SJSA1 (cell line): Measurements from ENCODE around the gene ATOH8. TPM values are rescaled to one million over a fixed set of nuclear protein-coding genes. Genes with fewer than 3 reads are reported as not detected.

Experiments used
- DNase-seq, 2 experiments: peaks; one replicate each; pipeline ENCODE4 v3.0.0-alpha.2; 2015 to 2020; ENCODE audit warnings: low spot score in 2 of 2, low read depth in 1 of 2
- H3K27ac ChIP-seq: fragments of 250-450 bp; sonication (Bioruptor Pico); 2 replicates; pipeline ENCODE4 v1.5.1; 2020; ENCODE audit warnings: mild to moderate bottlenecking, moderate library complexity
- H3K27me3 ChIP-seq: fragments of 250-450 bp; sonication (Bioruptor Pico); replicated peaks from 2 replicates; pipeline ENCODE4 v1.5.1; 2020; ENCODE audit warnings: mild to moderate bottlenecking, moderate library complexity
- H3K36me3 ChIP-seq: fragments of 250-450 bp; sonication (Bioruptor Pico); 2 replicates; pipeline ENCODE4 v1.5.1; 2020; ENCODE audit warnings: mild to moderate bottlenecking
- H3K4me1 ChIP-seq: fragments of 250-450 bp; sonication (Bioruptor Pico); replicated peaks from 2 replicates; pipeline ENCODE4 v1.6.1; 2021; ENCODE audit warnings: mild to moderate bottlenecking
- H3K4me3 ChIP-seq: fragments of 250-450 bp; sonication (Bioruptor Pico); 2 replicates; pipeline ENCODE4 v1.5.1; 2020; ENCODE audit warnings: mild to moderate bottlenecking
- H3K9me3 ChIP-seq: fragments of 250-450 bp; sonication (Bioruptor Pico); replicated peaks from 2 replicates; pipeline ENCODE4 v1.5.1; 2020; ENCODE audit warnings: mild to moderate bottlenecking
- total RNA-seq: library from RNA; depleted of rRNA; stranded (reverse); fragments of >200 nt; shearing (Covaris generic); gene quantifications from 2 replicates; pipeline ENCODE4 v1.2.3, GENCODE V29; 2014; rRNA removed

ATOH8 gene, protein sequence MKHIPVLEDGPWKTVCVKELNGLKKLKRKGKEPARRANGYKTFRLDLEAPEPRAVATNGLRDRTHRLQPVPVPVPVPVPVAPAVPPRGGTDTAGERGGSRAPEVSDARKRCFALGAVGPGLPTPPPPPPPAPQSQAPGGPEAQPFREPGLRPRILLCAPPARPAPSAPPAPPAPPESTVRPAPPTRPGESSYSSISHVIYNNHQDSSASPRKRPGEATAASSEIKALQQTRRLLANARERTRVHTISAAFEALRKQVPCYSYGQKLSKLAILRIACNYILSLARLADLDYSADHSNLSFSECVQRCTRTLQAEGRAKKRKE
- 9.8 and 16.4 TPM in 2 replicates for total RNA-seq

DNA sequence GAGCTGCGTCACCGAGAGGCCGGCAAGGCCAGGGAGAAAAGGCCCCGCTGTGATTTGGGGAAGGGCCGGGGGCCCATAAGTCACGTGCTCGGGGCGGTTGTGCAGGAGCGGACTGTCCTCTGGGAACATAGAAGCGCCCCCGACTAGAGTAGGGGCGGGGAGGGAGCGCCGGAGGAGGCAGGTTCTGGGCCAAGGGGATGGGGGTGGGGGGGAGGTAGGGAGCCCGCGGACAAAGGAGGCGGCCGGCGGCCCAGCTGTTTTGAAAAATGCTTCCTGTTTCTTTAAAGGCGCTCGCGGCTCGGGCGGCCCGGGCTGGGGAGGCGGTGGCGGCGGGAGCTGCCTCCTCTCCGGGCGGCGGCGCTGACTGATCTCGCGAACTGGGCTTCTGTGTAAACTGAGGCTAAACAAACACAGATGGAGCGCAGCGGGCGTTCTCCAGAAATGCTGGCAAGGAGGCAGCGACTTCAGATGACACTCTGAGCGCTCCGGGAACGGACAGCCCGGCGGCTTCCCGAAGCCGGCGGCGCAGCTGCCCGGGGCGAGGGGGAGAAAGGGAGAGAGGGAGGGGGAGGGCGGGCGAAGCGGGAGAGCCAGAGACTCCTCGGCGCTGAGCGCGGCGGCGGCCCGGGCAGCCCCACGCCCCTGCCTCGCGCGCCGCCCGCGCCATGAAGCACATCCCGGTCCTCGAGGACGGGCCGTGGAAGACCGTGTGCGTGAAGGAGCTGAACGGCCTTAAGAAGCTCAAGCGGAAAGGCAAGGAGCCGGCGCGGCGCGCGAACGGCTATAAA, at the start of gene ATOH8:
Gene ATOH8, plus strand, starts transcription at position 467 of the 788 bp plus-strand sequence. Its CDS starts 199 bp downstream, at position 666.
- H3K9me3 ChIP-seq = no peaks in the 10 kb centered on the region; the same call in 1 of the 2 replicates
- peak; percentile 77 to 81 for DNase-seq
- H3K36me3 ChIP-seq = peaks cover 7% of the 10 kb centered on the region
- H3K4me3 ChIP-seq = peak within 1 kb of the TSS; percentile 64
- peak within 1 kb of the TSS; percentile 31; the same call in 1 of the 2 replicates for H3K27ac ChIP-seq
- H3K27me3 ChIP-seq = no peaks in the 10 kb centered on the region
- peaks cover 38% of the 10 kb centered on the region for H3K4me1 ChIP-seq

DNA sequence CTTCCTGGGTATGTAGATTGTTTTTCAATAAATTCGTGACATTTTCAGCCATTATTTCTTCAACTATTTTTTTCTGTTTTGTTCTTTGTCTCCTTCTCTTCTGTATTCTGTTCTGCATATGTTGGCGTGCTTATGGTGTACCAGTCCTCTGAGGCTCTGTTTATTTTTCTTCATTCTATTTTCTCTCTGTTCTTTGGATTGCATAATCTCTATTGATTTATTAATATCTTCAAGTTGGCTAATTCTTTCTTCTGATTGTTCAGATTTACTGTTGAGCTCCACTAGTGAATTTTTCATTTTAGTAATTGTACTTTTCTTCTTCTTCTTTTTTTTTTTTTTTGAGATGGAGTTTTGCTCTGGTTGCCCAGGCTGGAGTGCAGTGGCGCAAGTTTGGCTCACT, 49.8 kb upstream of the ATOH8 start:
- peaks cover 40% of the 10 kb centered on the region for H3K4me1 ChIP-seq
- no peak overlapping the region for H3K27ac ChIP-seq
- no peaks in the 10 kb centered on the region for H3K9me3 ChIP-seq
- no peak overlapping the region for H3K4me3 ChIP-seq
- no peaks in the 10 kb centered on the region for H3K36me3 ChIP-seq
- DNase-seq = no peak
- H3K27me3 ChIP-seq = no peaks in the 10 kb centered on the region

DNA sequence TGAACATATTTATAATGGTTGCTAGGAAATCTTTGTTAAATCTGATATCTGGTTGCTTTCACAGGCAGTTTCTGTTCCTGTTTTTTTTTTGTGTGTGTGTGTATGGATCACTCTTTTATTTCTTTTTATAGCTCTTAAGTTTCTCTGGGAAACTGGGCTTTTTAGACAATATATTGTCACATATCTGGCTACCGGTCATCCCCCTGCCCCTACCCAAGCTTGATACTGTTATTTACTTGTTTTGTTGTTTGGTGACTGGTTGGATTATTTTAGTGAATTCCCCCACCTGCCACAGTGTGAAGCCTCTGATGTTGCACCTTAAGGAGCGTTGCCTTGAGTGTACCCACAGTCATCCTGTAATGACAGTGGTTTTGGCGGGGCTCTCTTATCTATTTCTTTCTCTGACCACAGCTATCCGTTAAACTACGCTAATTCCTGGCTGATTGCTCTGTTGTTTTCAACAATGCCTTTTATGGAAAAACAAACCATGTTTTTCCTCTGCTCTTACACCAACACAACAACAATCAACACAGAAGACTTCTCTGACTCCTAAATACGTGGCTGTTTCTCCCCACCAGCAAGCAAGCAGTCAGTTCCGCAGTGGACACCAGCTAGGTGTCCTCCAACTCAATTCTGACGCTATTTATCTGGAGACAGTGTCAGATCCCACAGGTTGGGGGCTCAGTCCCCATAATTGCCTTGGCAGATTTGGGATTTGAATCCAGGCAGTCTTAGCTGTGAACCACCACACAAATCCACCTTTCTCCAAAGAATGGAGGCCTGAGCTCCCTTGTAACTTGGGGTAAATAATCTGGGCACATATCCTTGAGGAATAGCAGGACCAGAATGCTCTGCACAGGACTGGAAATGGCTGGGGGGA, 48.8 kb upstream of the ATOH8 start:
- Histone ChIP-seq H3K9me3 (no peaks in the 10 kb centered on the region), H3K36me3 (no peaks in the 10 kb centered on the region), H3K27ac (no peak overlapping the region), H3K27me3 (no peaks in the 10 kb centered on the region), H3K4me1 (peaks cover 40% of the 10 kb centered on the region), H3K4me3 (no peak overlapping the region)
- DNase-seq = no peak

DNA sequence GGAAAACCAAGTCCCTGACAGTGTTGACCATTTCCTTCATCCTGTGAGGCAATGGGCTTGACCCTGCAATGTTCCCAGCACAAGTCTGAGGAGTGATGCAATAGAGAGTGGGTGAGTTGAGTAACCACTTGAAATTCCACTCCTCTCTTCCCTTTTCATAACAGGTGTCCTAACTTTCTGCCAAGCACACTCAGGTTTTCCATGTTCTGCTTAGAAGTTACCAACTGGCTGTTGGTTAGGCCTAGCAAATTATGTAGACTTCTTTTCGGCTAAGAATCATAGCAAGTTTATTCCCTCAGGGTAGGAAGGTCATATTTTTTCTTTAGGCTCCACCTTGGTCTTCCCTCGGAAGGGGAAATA, 48.1 kb upstream of the ATOH8 start:
- no peaks in the 10 kb centered on the region for H3K27me3 ChIP-seq
- no peaks in the 10 kb centered on the region for H3K9me3 ChIP-seq
- no peak overlapping the region for H3K27ac ChIP-seq
- DNase-seq = no peak
- H3K4me3 ChIP-seq = no peak overlapping the region
- H3K4me1 ChIP-seq = peaks cover 46% of the 10 kb centered on the region
- no peaks in the 10 kb centered on the region for H3K36me3 ChIP-seq

DNA sequence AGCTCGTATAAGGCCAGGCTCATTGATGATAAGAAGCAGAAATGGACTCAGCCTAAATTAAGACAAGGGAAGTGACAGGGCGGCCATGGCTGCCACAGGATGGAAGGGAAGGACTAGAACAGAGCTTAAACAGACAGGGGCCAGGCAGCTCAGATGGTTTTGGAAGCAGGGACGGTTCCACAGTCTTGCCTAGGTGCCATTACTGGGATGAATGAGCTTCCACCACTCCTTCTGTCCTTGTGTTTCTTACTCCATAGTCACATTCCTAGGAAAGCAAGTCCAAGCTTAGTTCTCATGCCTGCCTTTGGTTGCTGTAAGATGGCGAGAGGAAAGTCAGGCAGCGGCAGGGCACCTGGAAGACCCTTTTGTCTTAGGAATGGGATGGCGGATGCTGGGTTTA, 47.7 kb upstream of the ATOH8 start:
- Histone ChIP-seq H3K27ac (no peak overlapping the region), H3K27me3 (no peaks in the 10 kb centered on the region), H3K9me3 (no peaks in the 10 kb centered on the region), H3K4me1 (peaks cover 46% of the 10 kb centered on the region), H3K4me3 (no peak overlapping the region), H3K36me3 (no peaks in the 10 kb centered on the region)
- DNase-seq = no peak

DNA sequence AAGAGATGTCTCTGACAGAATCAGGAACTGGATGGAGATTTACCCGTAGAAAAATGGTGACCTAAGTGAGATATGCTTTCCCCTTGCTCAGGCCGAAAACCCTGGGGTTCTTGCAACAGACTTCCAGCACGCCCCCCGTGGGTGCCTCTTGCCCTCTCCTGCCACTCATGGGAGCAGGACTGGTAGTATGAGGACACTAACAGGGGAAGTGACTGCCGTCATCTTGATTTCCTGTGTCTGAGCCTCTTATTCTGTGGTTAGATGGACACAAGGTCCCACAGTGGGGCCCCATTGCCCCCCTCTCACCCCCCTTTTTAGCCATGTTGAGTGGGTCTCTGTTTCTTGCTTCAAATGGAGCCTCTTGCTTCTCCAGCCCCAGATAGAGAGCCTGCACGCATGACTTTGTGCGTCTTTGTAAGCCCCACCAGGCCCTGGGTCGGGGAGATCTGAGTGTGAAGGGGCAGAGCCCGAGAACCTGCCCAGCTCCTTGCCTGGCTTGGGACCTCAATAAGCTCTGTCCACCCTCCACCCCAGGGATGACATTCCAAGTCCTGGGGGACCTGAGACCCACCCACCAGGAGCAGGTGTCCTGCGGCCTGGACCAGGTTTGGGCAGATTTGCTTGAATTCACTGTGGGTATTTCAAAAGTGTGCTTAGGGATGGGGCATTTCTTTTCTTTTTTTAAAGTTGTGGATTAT, 47.0 kb upstream of the ATOH8 start:
- Histone ChIP-seq H3K36me3 (no peaks in the 10 kb centered on the region), H3K9me3 (no peaks in the 10 kb centered on the region), H3K27me3 (no peaks in the 10 kb centered on the region), H3K4me1 (peaks cover 46% of the 10 kb centered on the region), H3K27ac (no peak overlapping the region), H3K4me3 (no peak overlapping the region)
- DNase-seq = no peak

DNA sequence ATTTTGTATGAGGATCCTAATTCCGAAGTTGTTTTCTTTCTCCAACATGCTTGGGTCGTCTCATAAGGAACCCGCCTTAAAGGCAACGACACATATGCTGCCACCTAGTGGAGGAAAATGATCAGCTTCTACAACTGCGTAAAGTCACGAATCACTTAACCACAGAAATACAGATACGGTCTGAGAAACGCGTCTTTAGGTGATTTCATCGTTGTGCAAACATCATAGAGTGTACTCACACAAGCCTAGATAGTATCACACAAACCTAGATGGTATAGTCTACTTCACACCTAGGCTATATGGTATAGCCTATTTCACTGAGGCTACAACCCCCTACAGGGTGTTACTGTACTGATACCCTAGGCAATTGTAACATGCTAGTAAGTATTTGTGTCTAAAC, 46.5 kb upstream of the ATOH8 start:
- no peak overlapping the region for H3K27ac ChIP-seq
- H3K9me3 ChIP-seq = no peaks in the 10 kb centered on the region
- H3K4me1 ChIP-seq = peaks cover 41% of the 10 kb centered on the region
- H3K27me3 ChIP-seq = no peaks in the 10 kb centered on the region
- H3K36me3 ChIP-seq = no peaks in the 10 kb centered on the region
- DNase-seq = peak; percentile 73 to 76
- H3K4me3 ChIP-seq = no peak overlapping the region

DNA sequence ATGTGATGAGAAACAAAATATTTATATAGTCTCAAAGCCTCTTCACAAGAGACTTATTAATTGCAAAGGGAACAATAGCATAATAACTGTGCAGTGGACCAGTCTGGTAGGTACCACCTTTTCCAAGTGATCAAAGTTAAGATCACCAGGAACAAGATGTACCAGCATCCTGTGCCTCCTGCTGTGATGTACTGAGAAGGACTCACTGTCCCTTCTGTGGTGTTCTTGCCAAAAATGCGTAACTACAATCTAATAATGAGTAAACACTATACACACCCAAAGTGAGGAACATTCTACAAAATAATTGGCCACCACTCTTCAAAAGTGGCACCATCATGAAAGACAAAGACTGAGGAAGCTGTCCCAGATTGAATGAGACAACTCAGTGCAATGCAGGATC, 45.1 kb upstream of the ATOH8 start:
- H3K27me3 ChIP-seq = no peaks in the 10 kb centered on the region
- H3K9me3 ChIP-seq = no peaks in the 10 kb centered on the region
- H3K4me1 ChIP-seq = peaks cover 32% of the 10 kb centered on the region
- H3K4me3 ChIP-seq = no peak overlapping the region
- DNase-seq = no peak
- H3K36me3 ChIP-seq = no peaks in the 10 kb centered on the region
- H3K27ac ChIP-seq = no peak overlapping the region

DNA sequence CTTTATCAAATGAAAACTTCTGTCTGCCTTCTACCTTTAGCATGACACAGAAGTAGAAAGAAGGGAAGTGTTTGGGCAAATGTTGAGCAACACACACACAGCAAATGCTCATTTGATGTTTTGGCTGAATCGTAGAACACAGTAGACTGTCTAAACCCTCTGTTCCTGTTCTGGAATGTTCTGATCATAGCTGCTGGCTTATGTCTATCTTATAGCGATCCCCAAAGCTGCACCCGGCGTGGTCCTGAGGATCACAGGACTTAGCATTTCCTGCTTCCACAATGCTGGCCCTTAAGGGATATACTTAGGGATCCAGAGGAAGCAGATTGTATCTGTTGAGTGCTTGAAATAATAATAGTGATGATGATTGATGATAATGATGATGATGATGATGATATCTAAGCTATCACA, 44.4 kb upstream of the ATOH8 start:
- Histone ChIP-seq H3K4me1 (peaks cover 32% of the 10 kb centered on the region), H3K27me3 (no peaks in the 10 kb centered on the region), H3K9me3 (no peaks in the 10 kb centered on the region), H3K27ac (no peak overlapping the region), H3K4me3 (no peak overlapping the region), H3K36me3 (no peaks in the 10 kb centered on the region)
- no peak for DNase-seq

DNA sequence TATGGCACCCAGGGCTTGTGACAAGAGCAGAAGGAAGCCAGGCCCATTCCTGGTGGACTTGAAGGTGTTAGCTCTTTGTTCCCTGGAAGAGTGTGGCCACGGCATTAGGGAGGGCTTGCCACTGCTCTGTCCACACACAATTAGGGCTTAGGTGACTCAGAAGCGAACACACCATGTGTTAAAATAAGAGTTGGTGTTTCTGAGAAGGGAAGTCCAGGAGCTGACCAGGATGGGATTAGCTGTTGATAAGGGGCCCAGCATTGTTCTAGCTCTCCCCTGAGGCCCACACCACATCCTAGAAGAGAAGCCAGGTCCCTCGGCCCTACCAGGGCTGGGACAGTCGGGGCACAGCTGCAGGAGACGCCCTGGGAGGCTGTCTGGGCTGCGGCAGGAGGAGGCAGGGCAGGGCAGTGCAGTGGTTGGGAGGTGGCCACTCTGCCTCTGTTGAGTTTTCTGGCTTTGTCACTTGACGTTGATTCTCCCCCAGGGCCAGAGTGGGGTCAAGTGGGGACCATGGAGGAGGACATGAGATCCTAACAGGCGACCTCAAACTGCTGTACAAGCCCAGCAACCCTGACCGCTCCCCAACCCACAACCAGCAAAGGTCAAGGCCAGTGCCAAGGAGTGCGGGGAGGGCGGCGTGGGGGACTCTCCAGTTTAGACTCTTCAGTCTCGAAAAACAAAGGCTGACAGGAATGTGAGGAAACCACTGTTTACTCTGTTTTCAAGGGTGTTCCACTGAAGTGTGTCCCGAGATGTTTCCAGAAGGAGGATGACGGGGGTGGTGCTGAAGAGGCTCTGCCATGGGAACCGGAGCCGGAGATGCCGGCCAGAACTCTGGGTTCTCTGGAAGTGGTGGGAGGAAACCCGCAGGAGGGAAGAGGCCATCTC, 42.9 kb upstream of the ATOH8 start:
- Histone ChIP-seq H3K36me3 (no peaks in the 10 kb centered on the region), H3K4me3 (no peak overlapping the region), H3K27me3 (no peaks in the 10 kb centered on the region), H3K4me1 (peaks cover 26% of the 10 kb centered on the region), H3K27ac (no peak overlapping the region), H3K9me3 (0 out of 2 replicates have a peak, but pooled peaks cover 2% of the 10 kb centered on the region)
- peak; percentile 77 to 80 for DNase-seq

DNA sequence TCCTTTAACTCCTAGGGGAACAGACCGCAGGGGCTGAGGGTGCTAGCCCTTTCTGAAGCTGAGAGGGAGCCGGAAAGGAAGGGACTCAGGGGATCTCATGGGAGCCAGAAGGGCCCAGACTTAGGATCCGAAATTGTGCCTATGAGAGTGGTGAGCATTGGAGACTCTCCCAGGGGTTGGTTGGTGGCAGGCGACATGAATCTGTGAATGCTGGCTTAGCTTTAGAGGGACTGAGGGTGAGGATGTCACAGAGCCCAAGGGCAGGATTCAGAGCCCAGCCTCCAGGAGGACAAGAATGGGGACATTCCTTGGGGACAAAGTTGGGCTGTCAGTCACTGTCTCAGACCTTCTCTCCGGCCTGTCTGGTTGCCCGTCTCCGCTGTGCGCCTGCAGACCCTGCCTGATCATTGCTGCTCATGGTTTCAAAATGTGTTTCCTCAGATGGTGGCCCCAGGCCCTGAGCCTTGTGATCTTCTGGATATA, 42.2 kb upstream of the ATOH8 start:
- Histone ChIP-seq H3K27me3 (no peaks in the 10 kb centered on the region), H3K9me3 (0 out of 2 replicates have a peak, but pooled peaks cover 2% of the 10 kb centered on the region), H3K27ac (no peak overlapping the region), H3K4me3 (no peak overlapping the region), H3K4me1 (peaks cover 26% of the 10 kb centered on the region), H3K36me3 (no peaks in the 10 kb centered on the region)
- DNase-seq = no peak

DNA sequence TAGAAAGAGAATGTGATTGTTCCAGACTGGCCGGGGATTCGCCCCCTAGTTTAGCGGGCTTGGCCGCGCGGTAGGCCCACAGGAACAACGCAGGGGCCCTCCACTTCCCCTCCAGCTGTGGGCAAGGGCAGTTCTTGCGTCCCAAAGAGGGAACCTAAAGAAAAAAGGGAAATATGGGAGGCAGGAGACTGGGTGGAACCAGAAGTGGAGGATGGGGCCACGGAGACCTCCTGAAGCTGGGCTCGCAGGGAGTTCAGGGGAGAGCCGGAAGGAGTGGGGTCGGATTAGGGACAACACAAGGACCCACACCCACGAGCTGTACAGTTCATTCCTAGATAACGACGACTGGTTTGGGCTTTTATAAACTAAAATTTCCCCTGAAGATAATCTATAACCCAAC, 41.5 kb upstream of the ATOH8 start:
- no peak overlapping the region for H3K27ac ChIP-seq
- H3K4me3 ChIP-seq = no peak overlapping the region
- no peaks in the 10 kb centered on the region for H3K27me3 ChIP-seq
- H3K9me3 ChIP-seq = 0 out of 2 replicates have a peak, but pooled peaks cover 2% of the 10 kb centered on the region
- no peak for DNase-seq
- peaks cover 22% of the 10 kb centered on the region for H3K4me1 ChIP-seq
- no peaks in the 10 kb centered on the region for H3K36me3 ChIP-seq
